GM21390 (cell line): Measurements from ENCODE around the gene MYOM1.
"Not testable (repeated sequence)": the region's sequence is repeated elsewhere in the genome, so short reads cannot be mapped to it uniquely, and the experiment has no call there.

Source experiments
- ATAC-seq: cut with Tn5 transposase; IDR thresholded peaks from one replicate; pipeline ENCODE4 v1.9.1; 2021; ENCODE audit not compliant: unreplicated experiment

Gene MYOM1

DNA sequence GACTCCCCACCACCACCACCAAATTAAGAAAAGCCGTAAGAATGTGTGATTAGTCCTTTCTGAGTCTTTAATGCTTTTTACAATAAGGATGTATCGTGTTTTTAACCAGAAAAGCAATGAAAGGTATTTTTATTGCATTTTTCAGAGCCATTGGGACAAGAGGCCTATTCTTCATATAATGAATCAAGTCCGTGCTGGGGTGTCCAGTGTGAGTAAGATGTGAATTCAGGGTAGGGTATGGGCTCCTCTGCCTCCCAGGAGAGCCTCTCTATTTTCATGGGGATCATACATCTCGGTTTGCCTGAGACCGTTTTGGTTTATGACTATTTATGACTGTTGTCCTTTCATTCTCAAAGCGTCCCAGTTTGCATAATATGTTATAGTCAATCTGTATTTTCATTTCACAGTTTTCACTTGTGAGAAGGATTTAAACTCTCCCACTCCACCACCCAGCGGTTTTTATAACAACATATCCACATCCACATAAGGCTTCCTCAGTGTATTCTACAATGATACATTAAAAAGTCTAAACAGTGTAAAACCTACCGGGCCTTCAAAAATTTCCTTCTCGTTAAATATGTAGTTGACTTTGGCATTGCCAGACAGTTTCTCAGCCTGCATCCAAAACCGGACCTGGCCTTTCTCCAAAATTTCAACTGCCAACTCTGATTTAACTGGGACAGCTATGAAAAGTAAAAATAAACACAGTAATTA is 126.0 kb downstream of the MYOM1 start:
- ATAC-seq = no peak

DNA sequence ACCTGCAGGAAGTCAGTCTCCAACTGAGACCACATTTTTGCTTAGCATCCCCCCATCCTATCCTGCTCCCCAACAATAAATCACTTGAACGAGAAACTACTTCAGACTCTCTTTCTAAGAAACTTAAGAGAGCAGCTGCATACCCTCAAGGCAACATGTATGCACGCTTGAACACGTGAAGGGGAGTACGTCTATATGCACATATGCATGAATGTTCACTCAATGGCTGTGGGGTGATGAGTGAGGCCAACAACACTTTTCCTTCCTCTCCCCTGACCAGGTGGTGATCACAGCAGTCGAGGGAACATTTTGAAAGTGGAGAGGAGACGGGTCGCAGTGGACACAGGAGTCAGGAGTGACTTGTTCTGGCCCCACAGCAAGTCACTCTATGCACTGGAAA is 127.0 kb downstream of the MYOM1 start:
- ATAC-seq = no peak

- ATAC-seq = no peak
These were observed 130.2 kb downstream of the MYOM1 start for GRCh38 chr18:3089579-3089978.

- ATAC-seq = no peak
These were observed 131.3 kb downstream of the MYOM1 start for GRCh38 chr18:3088449-3088848.

- ATAC-seq = no peak
These were observed 132.9 kb downstream of the MYOM1 start for GRCh38 chr18:3086871-3087270.

DNA sequence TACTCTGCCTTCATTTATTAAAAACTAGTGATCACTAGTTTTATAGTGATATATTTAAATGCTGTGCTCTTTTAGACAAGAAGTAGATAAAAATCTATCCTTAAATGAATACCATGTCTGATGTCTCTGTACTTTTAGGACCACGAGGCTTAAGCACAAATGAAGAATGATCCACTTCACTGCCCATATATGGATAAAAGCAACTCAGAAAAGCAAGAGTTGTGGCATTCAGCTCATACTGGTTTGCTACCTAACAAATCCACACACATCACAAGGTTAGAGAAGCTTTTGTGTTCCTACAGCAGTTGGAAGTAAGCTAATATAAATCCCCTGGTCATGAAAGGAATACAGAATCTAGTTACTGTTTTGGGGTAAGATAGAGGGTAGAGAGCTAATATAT is 134.2 kb downstream of the MYOM1 start:
- ATAC-seq = no peak

GRCh38 chr18:3084206-3084605 is 135.6 kb downstream of the MYOM1 start:
- no peak for ATAC-seq

- ATAC-seq = no peak
These were observed 136.0 kb downstream of the MYOM1 start for GRCh38 chr18:3083766-3084165.

DNA sequence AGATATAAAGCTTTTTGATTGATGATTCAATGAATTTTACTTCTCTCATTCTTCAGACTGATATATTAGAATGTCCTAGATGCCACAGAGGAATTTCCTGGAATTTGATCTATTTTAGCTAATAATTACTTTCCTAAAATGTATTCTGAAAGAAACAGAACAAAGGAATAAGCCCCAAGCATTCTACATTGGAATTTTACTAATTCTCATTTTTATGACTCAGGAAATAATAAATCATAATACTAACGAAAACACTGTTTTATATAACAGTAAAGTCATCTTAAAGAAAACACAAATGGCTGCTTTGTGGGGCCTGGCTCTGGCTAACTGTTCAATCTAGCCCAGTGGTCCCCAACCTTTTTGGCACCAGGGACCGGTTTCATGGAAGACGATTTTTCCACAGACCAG is 138.2 kb downstream of the MYOM1 start:
- no peak for ATAC-seq

- ATAC-seq = no peak
These were observed 140.1 kb downstream of the MYOM1 start for GRCh38 chr18:3079653-3080052.

DNA sequence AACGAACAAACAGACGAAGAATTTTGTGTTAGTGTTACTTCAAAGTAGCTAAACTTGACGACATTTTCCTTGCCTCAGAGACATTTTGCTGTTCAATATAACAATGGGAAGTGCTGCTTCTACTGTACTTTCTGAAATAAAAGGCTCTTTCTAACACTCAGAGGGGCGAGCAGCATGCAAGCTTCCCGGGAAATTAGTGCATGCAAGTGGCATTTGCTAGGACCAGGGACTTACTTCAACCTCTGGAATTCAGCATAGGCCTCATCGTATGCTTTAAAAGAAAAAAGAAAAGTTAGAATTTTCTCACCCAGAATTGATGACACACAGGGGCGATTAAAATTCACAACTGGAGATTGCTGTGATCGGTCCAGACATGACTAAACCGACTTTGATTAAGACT is 144.3 kb downstream of the MYOM1 start:
- no peak for ATAC-seq

GRCh38 chr18:3074087-3074486 is 145.7 kb downstream of the MYOM1 start:
- ATAC-seq = no peak

DNA sequence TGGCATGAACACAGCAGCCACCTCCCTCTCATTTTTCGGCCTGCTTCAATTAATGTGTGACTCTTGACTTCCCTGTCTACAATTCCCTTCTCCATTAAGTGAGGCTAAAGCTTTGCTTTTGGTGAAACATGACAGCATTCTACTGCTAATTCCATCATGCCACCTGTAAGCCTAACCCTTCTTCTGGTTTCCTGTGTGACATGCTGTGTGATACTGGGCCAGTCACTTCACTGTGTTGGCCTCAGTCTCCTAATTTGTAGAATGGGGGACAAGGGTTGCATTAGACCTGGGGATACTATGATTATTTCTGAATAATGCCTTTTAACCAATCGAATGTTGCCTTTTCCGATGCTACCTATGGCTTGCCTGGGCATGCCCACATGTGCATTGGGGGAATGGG is 146.4 kb downstream of the MYOM1 start:
- not testable (repeated sequence) for ATAC-seq

DNA sequence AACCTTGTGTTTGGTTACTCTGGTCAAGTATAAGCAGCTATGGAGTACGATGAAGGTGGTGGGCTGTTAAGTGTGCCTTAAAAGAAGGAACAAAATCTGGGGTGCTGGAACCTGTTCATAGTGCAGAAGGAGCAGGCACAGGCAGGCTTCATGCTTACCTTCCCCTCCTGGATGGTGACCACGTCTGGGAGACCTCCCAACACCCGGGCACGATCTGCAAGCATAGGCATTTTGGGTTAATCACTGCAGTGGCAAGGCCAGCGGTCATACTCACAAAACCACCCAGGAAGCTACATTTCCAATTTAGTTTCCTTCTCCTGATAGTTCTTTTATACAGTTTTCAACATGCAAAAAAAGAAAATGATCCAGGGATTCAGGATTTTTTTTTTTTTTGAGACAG is 148.1 kb downstream of the MYOM1 start:
- no peak for ATAC-seq

DNA sequence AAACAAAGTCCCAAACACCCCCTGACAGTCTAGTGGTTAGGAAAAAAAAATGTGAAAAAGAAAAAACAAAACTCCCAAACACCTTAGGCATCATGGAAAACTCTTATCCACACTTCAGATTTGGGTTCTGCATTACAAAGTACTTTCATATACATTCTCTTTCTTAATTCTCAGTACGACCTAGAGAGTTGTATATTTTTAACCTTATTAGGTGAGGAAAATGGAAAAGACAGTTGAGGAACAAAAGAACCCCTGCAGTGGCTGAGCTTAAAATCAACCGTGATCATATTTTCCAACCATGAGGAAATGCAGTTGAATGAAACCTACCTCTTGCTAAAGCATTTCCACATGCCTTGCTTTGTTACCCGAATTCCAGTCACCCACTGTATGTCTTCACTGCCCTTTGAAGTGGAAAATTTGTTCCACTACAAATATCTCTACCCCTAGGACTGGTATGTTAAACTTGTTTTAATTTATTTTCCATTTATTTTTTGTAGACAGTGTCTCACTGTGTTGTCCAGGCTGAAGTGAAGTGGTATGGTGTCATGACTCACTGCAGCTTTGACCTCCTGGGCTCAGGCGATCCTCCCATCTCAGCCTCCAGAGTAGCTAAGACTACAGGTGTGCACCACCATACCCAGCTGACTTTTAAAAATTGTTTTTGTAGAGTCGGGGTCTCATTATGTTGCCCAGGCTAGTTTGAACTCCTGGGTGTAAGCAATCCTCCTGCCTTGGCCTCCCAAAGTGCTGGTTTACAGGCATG is 149.9 kb downstream of the MYOM1 start:
- ATAC-seq = no peak

DNA sequence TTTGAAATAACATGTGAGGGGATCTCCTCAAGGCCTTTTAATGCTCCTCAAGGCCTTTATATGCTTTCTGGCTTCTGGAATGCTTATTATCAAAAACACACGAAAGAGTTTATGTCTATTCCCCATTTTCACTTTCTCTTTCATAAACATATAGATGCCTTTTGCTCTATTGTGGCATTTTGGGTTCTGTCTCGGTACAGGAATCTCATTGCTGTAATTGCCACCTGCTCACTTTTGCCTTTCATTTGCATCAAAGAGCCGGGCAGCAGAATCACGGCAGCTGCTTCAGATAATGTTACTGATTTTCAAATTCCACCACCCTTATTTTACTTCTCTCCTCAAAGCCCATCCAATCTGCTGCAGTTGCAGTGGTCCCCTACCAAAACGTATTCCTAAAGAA is 152.0 kb downstream of the MYOM1 start:
- no peak for ATAC-seq

DNA sequence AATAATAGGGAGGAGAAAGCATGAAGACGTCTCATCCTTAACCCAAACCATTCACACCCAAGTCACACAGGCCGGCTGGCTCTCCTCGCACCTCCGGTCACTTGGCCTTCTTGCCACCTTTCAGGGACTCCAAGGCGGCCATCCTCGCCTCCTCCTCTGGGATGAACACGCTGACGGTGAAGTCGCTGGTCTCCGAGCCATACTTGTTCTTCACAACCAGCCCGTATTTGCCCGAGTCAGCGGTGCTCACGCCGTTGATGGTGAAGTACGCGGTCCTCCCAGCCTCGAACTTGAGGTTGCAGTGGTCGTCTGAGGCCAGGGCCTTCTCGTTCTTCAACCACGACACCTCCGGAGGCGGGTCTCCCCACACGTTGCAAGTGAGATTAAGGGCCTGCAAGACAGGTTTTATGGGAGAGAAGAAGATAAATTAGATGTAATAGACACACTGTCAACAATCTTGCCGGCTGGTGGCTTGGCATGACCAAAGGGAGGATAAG is 152.6 kb downstream of the MYOM1 start:
- ATAC-seq = no peak

DNA sequence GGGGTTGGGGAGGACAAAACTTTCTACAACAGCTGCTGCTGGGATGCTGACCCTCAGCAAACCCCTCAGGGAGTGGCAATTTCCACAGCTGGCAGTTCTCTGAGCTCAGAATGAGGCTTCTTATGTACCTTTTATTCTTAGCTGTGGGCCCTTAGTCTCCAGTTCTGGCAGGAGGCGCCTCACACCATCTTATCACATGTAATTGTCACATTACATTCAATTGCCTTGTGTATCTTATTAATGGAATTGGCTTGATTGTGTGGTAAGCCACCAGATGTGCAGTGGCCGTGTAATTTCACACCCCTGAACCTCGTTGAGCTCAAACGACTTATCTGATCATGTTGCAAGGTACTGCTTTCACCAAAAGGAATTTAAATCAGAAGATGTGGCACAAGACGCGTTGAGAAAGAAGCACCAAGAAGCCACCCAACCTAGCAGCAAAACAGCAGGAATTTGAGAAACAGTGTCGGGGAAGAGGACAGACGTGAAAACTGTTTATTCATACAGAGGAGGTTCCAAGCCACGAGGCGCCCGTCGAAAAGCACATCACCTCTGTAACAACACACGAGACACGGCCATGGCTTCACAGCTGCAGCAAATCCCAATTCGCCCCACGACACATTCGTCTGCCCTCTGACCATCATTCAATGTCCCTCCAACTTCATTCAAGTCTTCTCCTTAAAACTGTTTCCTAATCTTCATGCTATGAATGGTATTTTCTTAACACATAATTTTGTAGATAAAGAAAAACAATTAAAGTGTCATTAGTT is 153.2 kb downstream of the MYOM1 start:
- ATAC-seq = no peak

GRCh38 chr18:3063766-3064165 is 156.0 kb downstream of the MYOM1 start:
- not testable (repeated sequence) for ATAC-seq

DNA sequence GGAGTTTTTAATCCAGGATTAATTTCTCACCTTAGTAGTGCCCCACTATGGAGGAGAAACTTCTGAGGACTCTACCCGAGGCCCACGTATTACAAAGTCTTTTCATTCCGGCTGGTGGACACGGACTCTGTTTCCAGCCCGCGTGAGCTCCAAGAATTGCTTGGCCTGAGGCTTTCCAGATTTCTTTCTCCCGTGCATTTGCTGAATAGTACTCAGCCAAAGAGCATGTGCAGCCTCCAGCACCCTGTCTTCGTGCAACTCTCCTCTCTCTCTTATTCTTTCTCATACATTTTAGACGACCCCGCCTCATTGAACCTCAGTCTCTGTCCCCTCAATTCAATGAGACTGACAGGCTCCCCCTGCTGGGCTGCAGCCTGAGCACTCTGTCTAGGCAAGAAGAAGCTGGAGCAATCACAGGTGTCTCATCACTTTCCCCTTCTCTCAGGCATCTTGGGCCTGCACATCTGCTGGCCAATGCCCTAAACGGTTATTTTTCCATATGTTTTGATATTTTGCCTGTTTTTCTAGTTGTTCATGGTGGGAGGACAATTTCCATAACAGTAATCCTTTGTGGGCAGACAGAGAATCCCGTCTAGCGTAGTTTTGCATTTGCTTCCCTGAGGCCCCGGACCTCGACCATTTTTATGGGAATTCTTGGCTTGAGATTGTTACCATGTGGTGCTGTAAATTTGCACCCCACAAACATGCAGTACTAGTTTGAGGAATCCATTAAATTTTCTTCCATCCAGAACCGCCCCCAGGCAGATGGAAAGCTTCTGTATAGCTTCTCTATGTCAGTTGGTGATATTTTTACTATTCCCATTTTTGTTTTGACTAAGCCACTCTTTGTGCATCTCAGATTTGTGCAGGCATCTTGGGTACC is 156.7 kb downstream of the MYOM1 start:
- no peak for ATAC-seq
